NCI-H226 (cell line): Measurements from ENCODE around the gene RSRC2.
"Not testable (repeated sequence)": the region's sequence is repeated elsewhere in the genome, so short reads cannot be mapped to it uniquely, and the experiment has no call there.

Source experiments
- DNase-seq: peaks from one replicate; pipeline ENCODE4 v3.0.0-alpha.2; 2015

RSRC2 gene

DNA sequence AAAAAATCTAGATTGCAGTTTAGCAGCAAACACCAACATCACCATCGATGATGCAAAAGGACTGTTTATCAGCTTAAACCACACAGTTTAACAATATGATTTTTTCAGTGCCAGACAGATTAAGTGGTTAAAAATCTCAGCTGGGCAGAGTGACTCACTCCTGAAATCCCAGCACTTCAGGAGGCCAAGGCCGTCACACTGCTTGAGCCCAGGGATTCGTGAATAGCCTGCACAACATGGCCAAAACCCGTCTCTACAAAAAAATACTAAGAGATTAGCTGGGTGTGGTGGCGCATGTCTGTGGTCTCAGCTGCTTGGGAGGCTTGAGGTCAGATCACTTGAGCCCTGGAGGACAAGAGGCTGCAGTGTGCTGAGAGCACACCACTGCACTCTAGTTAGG lies 8.9 kb downstream of the RSRC2 start:
- DNase-seq, result peak; percentile 93

DNA sequence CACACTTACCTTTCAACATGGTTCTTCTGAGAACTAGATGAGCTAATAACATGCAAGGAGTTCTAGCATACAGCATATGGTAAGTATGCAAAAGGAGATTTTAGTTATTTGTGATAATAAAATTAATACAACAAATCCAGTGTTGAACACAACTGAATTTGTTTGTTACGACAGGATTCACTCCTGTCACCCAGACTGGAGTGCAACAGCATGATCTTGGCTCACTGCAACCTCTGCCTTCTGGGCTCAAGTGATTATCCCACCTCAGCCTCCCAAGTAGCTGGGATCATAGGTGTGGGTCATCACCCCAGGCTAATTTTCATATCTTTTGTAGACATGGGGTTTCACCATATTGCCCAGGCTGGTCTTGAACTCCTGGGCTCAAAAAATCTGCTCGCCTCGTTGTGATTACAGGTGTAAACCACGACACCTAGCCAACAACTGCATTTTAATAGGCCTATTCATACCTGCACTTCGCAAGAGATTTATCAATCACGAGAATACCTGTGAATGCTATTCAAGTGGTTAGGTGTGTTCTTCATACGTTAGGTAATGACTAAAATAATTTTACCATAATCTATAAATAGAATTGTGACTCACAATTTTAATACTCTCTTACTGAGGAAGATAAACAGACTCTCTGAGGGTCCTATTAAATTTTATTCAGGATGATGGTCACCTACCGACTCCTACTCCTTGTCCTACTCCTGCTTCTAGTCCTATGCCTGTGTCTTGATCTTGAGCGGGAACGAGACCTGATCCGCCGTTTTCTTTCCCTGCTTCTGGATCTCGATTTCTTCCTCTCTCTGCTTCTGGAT lies 10.0 kb downstream of the RSRC2 start:
- DNase-seq, result no peak

DNA sequence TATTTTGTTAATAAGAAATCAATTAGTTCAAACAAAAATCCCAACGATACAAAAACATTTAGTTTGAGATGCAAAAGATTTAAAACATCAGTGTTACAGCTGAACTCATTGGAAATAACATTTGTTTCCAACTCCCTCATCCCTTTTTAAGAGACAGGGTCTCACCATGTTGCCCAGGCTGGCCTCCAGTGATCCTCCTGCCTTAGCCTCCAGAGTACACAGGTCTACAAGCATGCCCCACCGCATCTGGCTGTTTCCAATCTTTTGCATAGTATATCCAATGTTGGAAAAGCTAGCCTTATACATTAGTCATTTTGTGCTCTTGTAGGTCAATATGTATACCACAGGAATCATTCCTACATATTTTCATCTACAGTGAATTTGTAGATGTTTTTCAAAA lies 11.5 kb downstream of the RSRC2 start:
- no peak for DNase-seq

DNA sequence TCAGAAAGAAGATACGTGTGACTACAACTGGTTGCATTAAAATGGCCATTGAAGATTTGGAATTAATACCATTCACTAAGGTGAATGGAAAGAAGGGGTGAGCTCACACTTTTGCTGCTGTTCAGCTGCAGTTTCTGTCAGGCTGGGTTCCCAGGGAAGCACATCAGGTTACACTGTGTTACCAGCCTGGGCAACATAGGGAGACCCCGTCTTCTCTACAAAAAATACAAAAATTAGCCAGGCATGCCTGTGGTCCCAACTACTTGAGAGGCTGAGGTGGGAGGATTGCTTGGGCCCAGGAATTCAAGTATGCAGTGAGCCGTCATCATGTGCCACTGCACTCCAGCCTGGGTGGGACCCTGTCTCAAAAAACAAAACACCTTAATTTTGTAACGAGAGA lies 13.1 kb downstream of the RSRC2 start:
- no peak for DNase-seq

DNA sequence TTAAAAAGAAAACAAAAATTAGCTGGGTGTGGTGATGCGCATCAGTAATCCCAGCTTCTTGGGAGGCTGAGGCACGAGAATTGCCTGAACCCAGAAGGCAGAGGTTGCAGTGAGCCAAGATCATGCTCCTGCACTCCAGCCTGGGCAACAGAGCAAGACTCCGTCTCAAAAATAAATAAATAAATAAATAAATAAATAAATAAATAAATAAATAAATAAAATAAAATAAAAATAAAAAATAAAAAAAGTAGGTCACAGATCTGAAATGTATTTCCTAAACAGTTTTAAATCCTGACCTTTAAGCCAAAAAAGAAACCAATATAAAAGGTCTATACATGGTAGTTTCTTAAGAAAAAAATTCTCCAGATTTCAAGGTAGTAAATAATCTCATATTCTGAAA lies 13.7 kb downstream of the RSRC2 start:
- not testable (repeated sequence) for DNase-seq

DNA sequence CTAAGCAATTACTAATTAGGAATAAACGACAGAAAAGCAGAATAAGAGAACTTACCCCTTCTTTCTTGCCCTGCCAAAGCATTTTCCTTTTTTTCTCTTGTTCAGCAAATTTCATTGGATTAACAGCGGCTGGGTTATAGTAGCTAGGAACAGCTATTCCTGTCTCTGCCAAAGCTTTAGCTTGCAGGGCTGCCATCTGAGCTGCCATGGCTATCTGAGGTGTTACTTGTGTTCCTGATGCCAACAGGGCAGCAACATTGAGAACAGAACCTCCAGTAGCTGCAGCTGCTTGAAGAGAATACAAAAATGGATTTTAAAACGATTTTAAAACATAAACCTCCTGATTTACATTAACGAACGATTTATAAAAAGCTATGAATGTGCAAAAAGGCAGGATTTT lies 18.6 kb downstream of the RSRC2 start:
- DNase-seq, result no peak

DNA sequence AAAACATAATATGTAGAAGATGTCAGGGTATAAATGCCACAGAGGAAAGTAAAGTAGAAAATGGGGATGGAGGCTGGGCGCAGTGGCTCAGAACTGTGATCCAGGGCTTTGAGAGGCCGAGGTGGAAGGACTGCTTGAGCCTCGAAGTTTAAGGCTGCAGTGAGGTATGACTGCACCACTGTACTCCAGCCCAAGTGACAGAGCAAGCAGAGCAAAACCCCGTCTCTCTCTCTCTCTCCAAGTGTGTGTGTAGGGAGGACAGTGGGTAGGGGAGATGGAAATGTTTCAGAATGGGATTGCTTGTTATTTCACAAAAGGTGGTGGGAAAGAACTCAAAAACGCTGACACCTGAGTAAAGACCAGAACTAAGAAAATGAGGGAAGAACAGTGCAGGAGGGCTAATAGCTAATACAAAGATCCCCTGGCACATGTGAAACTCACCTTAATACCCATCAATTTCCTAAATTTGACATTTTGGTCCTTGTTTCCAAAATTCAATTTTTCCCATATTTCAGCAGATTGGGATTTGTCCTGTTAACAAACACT lies 20.3 kb downstream of the RSRC2 start:
- no peak for DNase-seq

DNA sequence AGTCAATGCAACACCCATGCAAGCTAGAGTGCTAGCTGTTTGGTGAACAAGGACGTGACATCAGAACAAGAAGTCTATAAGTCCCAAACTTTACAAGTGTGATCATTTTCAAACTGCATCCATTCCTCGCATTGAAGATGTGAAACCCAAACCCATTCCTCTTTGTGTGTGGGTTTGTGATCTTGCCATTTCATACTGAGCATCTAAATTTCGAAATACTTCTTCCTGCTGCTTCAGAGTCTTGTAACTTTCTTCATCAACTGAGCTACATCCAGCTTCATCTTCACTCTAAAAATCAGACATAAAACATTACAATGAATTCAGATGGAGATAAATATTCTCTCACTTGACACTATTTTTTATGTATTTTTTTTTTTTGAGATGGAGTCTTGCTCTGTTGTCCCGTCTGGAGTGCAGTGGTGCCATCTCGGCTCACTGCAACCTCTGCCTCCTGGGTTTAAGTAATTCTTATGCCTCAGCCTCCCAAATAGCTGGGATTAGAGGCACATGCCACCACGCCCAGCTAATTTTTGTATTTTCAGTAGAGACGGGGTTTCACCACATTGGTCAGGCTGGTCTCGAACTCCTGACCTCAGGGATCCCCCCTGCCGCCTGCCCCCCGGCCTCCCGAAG lies 21.2 kb downstream of the RSRC2 start:
- no peak for DNase-seq

DNA sequence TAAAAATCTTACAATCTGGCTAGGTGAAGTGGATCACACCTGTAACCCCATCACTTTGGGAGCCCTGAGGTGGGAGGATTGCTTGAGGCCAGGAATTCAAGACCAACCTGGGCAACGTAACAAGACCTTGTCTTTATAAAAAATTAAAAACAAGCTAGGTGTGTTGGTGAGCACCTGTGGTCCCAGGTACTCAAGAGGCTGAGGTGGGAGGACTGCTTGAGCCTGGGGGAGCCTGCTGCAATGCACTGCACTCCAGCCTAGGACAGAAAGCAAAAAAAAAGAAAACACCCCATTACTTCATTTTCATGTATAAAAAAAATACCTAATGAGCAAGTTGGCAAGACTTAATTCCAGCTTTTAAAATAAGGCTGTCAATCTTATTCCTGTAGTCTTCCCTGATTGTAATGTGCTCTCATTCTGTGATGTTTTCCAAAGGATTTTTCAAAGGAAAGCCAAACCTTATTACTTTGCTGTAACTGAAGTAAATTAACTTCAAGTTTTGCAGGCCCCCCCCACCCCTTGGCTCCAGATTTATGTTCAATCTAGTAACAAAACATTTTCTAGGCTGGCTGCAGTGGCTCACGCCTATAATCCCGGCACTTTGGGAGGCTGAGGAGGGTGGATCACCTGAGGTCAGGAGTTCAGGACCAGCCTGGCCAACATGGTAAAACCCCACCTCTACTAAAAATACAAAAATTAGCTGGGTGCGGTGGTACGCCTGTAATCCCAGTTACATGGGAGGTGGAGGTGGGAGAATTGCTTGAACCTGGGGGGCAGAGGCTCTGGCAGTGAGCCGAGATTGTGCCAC lies 22.7 kb downstream of the RSRC2 start:
- DNase-seq, result no peak

DNA sequence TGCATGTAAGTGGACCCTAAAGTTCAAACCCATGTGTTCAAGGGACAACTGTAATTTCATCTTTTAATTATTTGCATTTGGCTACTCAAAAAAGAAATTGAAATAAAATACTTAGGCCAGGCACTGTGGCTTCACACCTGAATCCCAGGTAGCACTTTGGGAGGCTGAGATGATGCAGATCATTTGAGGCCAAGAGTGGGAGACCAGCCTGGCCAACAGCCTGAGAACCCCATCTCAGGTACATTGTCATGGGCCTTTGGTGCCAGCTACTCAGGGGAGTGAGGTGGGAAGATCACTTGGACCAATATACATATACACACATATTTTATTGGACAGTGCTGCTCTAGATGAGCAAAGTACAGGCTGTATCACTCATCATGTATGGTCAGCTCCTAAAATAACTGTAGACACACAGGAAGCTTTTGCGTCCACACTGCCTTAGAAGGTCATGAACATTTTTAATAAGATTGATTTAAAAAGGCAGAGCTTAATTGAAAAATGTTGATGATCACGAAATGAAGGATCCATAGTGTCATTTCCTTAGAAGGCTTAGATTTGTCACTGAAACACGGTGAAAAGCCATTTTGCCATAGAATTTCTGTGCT lies 23.5 kb downstream of the RSRC2 start:
- DNase-seq, result no peak

DNA sequence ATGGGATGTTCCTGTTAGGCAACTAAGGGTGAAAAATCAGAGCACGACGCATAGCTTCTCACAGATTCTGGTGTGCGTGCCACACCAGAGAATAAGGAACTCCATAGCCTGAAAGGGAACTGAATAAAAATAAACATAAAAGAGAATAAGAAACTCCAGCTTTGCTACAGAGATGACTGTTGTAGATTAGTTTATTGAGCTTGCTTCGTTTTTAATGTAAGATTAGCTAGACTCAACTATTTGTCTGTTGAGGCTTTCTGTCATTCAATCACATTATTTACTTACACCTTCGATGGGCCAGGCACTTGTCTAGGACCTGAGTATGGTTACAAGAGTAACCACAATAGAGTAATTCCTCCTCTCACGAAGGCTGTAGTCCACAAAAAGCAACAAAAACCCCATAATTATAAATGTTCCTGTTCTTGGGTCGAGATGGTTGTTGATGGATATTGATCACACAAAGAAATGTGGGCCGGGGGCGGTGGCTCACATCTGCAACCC lies 25.2 kb downstream of the RSRC2 start:
- no peak for DNase-seq

DNA sequence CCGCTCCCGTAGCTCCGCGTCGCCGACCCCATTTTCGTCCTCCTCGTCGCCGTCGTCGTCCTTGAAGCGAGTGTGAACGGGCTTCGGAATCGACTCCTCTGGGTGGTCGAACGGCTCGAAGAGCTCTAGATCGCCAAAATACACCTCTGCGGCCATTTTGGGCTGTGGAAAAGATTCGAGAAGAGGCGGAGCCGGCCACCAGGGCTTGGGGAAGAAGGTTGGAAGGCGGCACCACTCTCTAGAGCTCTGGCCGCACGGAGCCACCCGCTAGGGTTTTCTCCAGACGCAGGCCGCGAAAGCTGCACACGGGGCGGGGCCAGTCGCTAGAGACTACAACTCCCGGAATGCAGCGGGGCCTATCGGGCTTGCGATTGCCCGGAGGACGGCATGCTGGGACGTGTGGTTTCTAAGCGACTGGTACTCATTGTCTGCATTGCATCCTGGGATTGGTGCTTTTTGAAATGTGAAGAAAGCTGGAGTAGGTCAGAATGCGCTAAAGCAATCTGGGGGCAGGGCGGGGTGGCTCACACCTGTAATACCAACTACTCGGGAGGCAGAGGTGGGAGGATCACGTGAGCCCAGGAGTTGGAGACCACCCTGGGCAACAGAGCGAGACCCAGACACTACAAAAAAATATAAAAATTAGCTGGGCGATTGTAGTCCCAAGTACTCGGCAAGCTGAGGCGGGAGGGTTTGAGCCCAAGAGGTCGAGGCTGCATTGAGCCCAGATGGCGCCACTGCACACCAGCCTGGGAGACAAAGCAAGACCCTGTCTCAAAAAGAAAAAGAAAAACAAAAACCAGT lies 25.8 kb downstream of the RSRC2 start, which contains the start of gene ZCCHC8:
TSS of gene ZCCHC8 (minus strand) at position 248 of the 804 bp plus-strand sequence. CDS start at position 156, 92 bp downstream.
- peak; percentile 99 for DNase-seq

DNA sequence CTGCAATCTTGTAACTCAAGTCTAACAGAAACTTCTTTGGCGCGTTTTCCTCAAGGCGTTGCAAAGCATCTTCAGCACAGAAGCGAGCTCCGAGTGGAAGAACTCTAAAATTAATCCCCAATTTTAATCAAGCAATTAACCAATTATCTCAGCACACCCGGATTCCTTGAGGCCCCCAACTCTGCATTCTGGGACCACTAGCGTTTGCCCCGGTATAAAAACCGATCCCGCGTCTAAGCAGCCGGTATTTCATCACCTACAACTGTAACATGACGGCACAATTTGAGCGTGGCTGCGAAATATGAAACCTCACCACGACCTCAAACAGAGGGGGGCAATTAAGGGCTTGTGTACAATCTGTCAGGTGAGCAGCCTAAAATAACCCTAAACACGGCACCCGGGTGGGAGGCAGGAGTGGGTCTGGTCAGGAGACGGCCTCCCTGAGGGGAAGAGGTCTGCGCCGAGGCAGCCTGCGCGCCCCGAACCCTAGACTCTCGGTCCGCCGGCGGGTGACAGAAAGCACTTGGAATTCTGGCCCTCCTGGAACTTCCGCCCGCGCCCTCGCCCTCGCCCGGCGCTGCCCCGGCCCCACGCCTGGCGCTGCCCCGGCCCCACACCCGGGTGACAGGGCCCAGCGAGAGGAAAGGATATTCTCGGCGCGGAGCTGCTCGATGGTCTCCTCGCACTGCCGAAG lies 26.6 kb downstream of the RSRC2 start:
- peak; percentile 14 for DNase-seq

DNA sequence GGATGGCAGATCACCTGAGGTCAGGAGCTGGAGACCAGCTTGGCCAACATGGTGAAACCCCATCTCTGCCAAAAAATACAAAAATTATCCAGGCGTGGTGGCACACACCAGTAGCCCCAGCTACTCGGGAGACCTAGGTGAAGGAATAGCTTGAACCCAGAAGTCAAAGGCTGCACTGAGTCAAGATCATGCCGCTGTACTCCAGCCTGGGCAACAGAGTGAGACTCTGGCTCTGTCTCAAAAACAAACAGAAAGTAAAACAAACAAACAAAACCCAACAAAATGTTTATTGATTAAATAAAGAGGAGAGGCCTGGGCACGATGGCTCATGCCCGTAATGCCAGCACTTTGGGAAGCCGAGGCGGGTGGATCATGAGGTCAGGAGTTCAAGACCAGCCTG lies 31.5 kb downstream of the RSRC2 start:
- DNase-seq, result no peak

DNA sequence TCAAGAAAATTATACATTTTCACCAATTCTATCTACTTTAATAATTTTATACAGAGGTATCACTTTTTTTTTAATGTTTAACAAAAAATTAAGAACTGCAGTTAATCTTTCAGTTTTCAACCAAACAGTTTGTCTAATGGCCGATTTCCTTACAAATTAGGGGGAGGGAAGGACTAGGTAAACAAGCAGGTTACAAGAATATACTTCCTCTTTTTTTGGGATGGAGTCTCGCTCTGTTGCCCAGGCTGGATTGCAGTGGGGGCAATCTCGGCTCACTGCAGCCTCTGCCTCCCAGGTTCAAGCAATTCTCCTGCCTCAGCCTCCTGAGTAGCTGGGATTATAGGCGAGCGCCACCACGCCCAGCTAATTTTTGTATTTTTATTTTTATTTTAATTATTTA lies 33.5 kb downstream of the RSRC2 start:
- DNase-seq, result not testable (repeated sequence)

DNA sequence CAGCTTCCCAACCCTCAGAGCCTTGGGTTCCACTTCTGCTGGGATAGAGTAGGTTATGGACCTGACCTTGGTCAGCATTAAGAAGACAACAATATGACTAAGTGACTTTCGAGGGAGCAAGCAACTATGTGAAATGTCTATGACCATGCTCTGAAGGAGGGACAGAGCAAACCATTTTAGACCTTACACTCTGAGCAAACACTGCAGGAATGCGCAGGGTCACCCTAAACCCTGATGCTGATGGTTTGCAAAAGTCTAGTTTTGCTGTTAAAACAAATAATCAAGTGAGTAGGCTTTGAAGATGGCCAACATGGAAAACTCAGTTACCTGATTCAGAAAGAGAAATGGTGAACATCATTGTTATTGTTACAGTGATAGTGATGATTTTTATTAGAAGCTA lies 34.7 kb downstream of the RSRC2 start:
- DNase-seq, result no peak

DNA sequence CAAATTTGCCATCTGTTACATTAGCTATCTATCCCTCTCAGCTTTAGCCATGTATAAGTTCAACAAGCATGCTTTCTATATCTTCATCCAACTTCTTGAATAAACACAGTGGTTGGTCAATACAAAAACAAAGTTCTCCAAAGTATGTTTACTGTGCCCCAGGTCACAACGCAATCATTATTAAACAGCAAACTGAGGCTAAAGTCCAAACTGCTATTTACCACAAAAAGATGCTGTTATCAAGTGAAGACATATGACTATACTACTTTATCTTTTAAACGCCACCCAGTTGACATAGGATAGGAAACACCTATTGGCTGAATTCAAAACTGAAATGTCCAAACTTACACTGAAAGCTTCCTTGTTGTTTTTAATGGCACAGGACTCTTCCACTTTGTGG lies 37.7 kb downstream of the RSRC2 start:
- DNase-seq, result no peak

DNA sequence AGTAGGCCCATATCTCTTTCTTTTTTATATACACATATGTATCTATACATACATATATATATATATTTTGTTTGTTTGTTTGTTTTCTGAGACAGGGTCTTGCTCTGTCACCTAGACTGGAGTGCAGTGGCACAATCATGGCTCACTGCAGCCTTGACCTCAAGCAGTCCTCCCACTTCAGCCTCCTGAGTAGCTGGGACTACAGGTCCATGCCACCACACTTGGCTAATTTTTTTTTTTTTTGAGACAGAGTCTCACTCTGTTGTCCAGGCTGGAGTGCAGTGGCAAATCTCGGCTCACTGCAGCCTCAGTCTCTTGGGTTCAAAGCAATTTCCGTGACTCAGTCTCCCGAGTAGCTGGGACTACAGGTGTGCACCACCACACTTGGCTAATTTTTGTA lies 38.9 kb downstream of the RSRC2 start:
- not testable (repeated sequence) for DNase-seq

DNA sequence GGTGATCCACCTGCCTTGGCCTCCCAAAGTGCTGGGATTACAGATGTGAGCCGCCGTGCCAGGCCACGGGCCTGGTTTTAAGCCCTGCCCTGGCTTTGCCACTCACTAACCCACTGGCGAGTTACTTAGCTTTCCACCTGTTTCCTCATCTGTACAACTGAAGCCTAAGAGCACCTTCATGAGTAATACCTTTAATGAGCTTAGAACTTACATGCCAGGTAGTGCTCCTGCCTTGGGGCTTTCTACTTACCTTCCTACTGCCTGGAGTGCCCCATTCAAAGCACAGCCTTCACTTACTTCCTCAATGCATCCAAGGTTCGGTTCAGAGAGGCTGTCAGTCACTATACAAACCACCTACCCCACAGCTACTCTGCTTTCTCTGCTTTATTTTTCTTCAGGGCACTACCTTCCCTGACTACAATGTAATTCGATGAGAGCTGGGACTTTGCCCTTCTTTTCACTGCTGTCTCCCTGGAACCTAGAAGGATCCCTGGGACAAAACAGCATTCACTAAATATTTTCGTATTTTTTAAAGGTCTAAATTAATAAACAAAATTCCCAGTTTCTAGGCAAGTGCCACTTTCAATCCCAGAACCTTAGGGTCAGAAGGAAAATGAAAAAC lies 39.8 kb downstream of the RSRC2 start:
- no peak for DNase-seq

DNA sequence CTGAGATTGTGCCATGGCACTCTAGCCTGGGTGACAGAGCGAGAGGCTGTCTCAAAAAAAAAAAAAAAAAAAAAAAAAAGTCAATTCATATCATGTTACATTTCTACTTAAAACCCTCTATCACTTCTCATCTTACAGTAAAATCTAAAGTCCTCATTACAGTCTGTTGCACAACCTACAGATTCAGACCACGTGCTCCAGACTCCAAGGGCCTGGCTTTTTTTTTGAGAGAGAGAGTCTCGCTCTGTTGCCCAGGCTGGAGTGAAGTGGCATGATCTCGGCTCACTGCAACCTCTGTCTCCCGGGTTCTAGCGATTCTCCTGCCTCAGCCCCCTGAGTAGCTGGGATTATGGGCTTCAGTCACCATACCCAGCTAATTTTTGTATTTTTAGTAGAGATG lies 40.4 kb downstream of the RSRC2 start:
- DNase-seq, result not testable (repeated sequence)

DNA sequence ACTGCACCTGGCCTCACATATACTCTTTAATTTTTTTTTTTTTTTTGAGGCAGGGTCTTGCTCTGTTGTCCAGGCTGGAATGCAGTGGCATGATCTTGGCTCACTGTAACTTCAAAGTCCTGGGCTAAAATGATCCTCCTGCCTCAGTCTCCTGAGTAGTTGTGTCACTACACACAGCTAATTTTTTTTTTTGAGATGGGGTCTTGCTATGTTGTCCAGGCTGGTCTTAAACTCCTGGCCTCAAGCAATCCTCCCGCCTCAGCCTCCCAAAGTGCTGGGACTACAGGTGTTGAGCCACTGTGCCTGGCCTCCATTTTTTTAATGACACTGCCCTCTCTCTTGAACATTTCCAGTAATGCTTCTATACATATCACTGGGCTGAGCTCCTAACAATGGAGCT lies 42.4 kb downstream of the RSRC2 start:
- DNase-seq, result not testable (repeated sequence)
